GM12878 (cell line): ENCODE data around the gene CFAP44. TPM values are rescaled to one million over a fixed set of nuclear protein-coding genes. Genes with fewer than 3 reads are reported as not detected.

Source experiments
- ATAC-seq: fragments of 200-7000 bp; cut with Tn5 transposase; 3 replicates; pipeline ENCODE4 v1.9.1; 2020; ENCODE audit warnings: mild to moderate bottlenecking, moderate library complexity
- BruUV-seq: library from RNA; stranded (reverse); fragments of 400-500 nt; replicated peaks from 2 replicates; lab custom pipeline; 2021; lab: Mats Ljungman, UMichigan
- CTCF ChIA-PET: fragments of 300-600 bp; sonication (Branson Sonifier 250); formaldehyde crosslinking; extraction: SDS; loops from one replicate; lab custom pipeline; 2021; ENCODE audit warnings: inconsistent platforms; lab: Yijun Ruan, JAX
- POLR2A ChIA-PET: fragments of 350-600 bp; formaldehyde crosslinking; extraction: SDS; loops from one replicate; lab custom pipeline; 2021; ENCODE audit warnings: inconsistent platforms; lab: Charles Lee
- RAD21 ChIA-PET: fragments of 300-600 bp; sonication (Branson Sonifier 250); formaldehyde crosslinking; loops from one replicate; lab custom pipeline; 2023; ENCODE audit warnings: antibody characterized with exemption; ENCODE audit not compliant: unreplicated experiment; lab: Charles Lee
- SMC1A ChIA-PET: fragments of 300-600 bp; sonication (Branson Sonifier 250); formaldehyde crosslinking; loops from one replicate; lab custom pipeline; 2023; ENCODE audit not compliant: unreplicated experiment, uncharacterized antibody; lab: Charles Lee
- DNase-seq: peaks from one replicate; pipeline ENCODE4 v3.0.0-alpha.2; 2011; ENCODE audit warnings: low read depth, low spot score
- FAIRE-seq: peaks from 3 replicates; lab custom pipeline; 2011; peaks lifted over from hg19 to GRCh38; lab: Jason Lieb, UNC
- H2AFZ ChIP-seq: 2 replicates; pipeline ENCODE4 v1.6.0; 2011; ENCODE audit warnings: low read depth, low read length, control low read depth; ENCODE audit not compliant: control insufficient read depth
- H3K27ac ChIP-seq: 2 replicates; pipeline ENCODE4 v1.5.1; 2011; ENCODE audit warnings: control low read depth; ENCODE audit not compliant: control insufficient read depth, insufficient read depth
- H3K27me3 ChIP-seq, 2 experiments: replicated peaks in 1 of 2; 2 replicates each; pipeline versions ENCODE4 v1.6.0 to v1.6.1; 2011; ENCODE audit warnings: low read length in 1 of 2; ENCODE audit not compliant: control insufficient read depth in 2 of 2, insufficient read depth in 2 of 2
- H3K36me3 ChIP-seq, 2 experiments: 2 replicates each; pipeline ENCODE4 v1.5.1; 2011; ENCODE audit warnings: low read length in 1 of 2; ENCODE audit not compliant: control insufficient read depth in 2 of 2, insufficient read depth in 2 of 2
- H3K4me1 ChIP-seq: 2 replicates; pipeline ENCODE4 v1.6.1; 2011; ENCODE audit warnings: mild to moderate bottlenecking, low read length, moderate library complexity, mixed read lengths; ENCODE audit not compliant: control insufficient read depth, insufficient read depth
- H3K4me2 ChIP-seq: 2 replicates; pipeline ENCODE4 v1.6.0; 2011; ENCODE audit warnings: control low read depth; ENCODE audit not compliant: control insufficient read depth, insufficient read depth
- H3K4me3 ChIP-seq: fragments of 200-600 bp; sonication (generic); 2 replicates; pipeline ENCODE4 v1.5.1; 2016
- H3K79me2 ChIP-seq: 2 replicates; pipeline ENCODE4 v1.6.0; 2011; ENCODE audit warnings: low read length; ENCODE audit not compliant: control insufficient read depth, insufficient read depth
- H3K9ac ChIP-seq: 2 replicates; pipeline ENCODE4 v1.8.0; 2011; ENCODE audit warnings: low read length, control low read depth, mixed read lengths; ENCODE audit not compliant: control insufficient read depth, insufficient read depth
- H3K9me3 ChIP-seq: replicated peaks from 3 replicates; pipeline ENCODE4 v1.5.1; 2011; ENCODE audit warnings: mild to moderate bottlenecking, low read length; ENCODE audit not compliant: control insufficient read depth, insufficient read depth
- H4K20me1 ChIP-seq: 2 replicates; pipeline ENCODE4 v1.6.0; 2011; ENCODE audit not compliant: control insufficient read depth, insufficient read depth
- BMI1 ChIP-seq: fragments of 450-650 bp; IDR thresholded peaks from 2 replicates; pipeline ENCODE4 v1.6.1; 2016; ENCODE audit warnings: mild to moderate bottlenecking, moderate library complexity, borderline replicate concordance
- CHD2 ChIP-seq: IDR thresholded peaks from 2 replicates; pipeline ENCODE4 v1.6.1; 2011; ENCODE audit warnings: low read depth, low read length, improper control_type of control experiment, borderline replicate concordance
- CREB1 ChIP-seq: IDR thresholded peaks from 2 replicates; pipeline ENCODE4 v1.6.1; 2012; ENCODE audit warnings: low read depth, mild to moderate bottlenecking, inconsistent platforms
- FOXK2 ChIP-seq: fragments of 450-650 bp; IDR thresholded peaks from 2 replicates; pipeline ENCODE4 v1.6.1; 2017; ENCODE audit warnings: mild to moderate bottlenecking, moderate library complexity
- KLF5 ChIP-seq: fragments of 450-650 bp; IDR thresholded peaks from 2 replicates; pipeline ENCODE4 v1.6.1; 2014; ENCODE audit warnings: mild to moderate bottlenecking; ENCODE audit not compliant: partially characterized antibody
- POLR2AphosphoS2 ChIP-seq: IDR thresholded peaks from 2 replicates; pipeline ENCODE4 v1.6.1; 2011; ENCODE audit warnings: low read depth, mild to moderate bottlenecking, low read length, improper control_type of control experiment, moderate library complexity
- POU2F2 ChIP-seq: IDR thresholded peaks from 3 replicates; pipeline ENCODE4 v1.6.1; 2011; ENCODE audit warnings: low read depth, mild to moderate bottlenecking, low read length, borderline replicate concordance
- SMC3 ChIP-seq: IDR thresholded peaks from 2 replicates; pipeline ENCODE4 v1.6.1; 2011; ENCODE audit warnings: low read length, improper control_type of control experiment, borderline replicate concordance
- STAT3 ChIP-seq: IDR thresholded peaks from 2 replicates; pipeline ENCODE4 v1.6.1; 2011; ENCODE audit warnings: low read depth, low read length, improper control_type of control experiment
- TARDBP ChIP-seq: IDR thresholded peaks from 2 replicates; pipeline ENCODE4 v1.6.1; 2016; ENCODE audit warnings: borderline replicate concordance
- ZNF217 ChIP-seq: fragments of 450-650 bp; IDR thresholded peaks from 2 replicates; pipeline ENCODE4 v1.6.1; 2017; ENCODE audit warnings: antibody characterized with exemption, mild to moderate bottlenecking
- WGBS: methylation state at CpG from one replicate; pipeline ENCODE4 v1.1.6; 2016; ENCODE audit warnings: low lambda C conversion rate; ENCODE audit not compliant: insufficient replicate concordance, insufficient coverage; ENCODE audit errors: missing lambda C conversion rate; 5-methylcytosine and 5-hydroxymethylcytosine counted together
- in situ Hi-C: fragments of 300-500 bp; cut with MboI; formaldehyde crosslinking; loops from 9 replicates; pipeline ENCODE4 v1.14.3; 2018; ENCODE audit warnings: mixed read lengths
- intact Hi-C: fragments of 100-400 bp; cut with micrococcal nuclease; formaldehyde crosslinking; loops from one replicate; pipeline ENCODE4 v1.14.2; 2022; ENCODE audit not compliant: unreplicated experiment
- polyA plus RNA-seq, 11 experiments: library from polyadenylated mRNA; depleted of rRNA in 4 of 11; unstranded in 6 of 11; stranded (reverse) in 5 of 11; fragments of >200 nt; fragmentation: Nextera tagmentation in 4 of 11; fragmentation: Illumina TruSeq in 1 of 11; extraction: Ambion mirVana in 4 of 11; extraction: Trizol in 1 of 11; gene quantifications; 1 replicate in 1 of 11; 2 replicates in 10 of 11; pipeline versions ENCODE4 v1.2.1 to v1.2.3, GENCODE V29; 2011 to 2016; ENCODE audit warnings: inconsistent platforms in 2 of 11, missing spikeins in 2 of 11, low read depth in 1 of 11
- total RNA-seq, 4 experiments: library from RNA; depleted of rRNA in 3 of 4; stranded (reverse); fragments of >200 nt in 3 of 4; fragmentation: Illumina TruSeq in 1 of 4; extraction: Trizol in 1 of 4; gene quantifications; 2 replicates each; pipeline versions ENCODE4 v1.2.1 to v1.2.3, GENCODE V29; 2013 to 2021
- TF ChIP-seq, protein P1 (sequence below): IDR thresholded peaks from 2 replicates; pipeline ENCODE4 v1.6.1; 2012; ENCODE audit warnings: improper control_type of control experiment, low read depth, low read length; ENCODE audit not compliant: insufficient replicate concordance
- TF ChIP-seq, protein P2 (sequence below): fragments of 450-650 bp; IDR thresholded peaks from 2 replicates; pipeline ENCODE4 v1.6.1; 2017; ENCODE audit warnings: low read depth, mild to moderate bottlenecking, moderate library complexity

CFAP44 gene
- total and polyA plus RNA-seq, 10 of the 15 experiments (the other 5 are each of a cell fraction or from before 2014, with no cell fraction given): 0.76 to 5.9 (median 3.7) TPM

DNA sequence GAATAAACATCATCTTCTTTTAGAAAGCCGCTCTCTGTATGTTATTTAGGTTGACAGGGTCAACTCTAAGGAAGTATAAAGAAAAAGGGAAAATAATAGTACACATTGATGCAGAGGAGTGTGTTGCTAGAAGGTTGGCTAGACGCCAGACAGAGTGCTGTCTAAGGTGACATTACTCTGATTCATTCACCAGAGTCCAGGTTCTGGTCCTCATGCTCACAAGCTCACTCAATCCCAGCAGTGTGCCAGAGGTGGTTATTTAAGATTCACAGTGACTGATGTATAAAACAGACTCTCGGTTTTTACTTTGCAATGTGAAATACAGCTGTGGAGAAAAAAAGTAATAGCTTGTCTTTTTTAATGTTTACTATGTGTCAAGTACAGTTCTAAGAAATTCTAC lies 1.7 kb downstream of the CFAP44 start:
- no peak for ATAC-seq
- no peak overlapping the region for H3K4me3 ChIP-seq
- RAD21 ChIA-PET: no interaction called here

DNA sequence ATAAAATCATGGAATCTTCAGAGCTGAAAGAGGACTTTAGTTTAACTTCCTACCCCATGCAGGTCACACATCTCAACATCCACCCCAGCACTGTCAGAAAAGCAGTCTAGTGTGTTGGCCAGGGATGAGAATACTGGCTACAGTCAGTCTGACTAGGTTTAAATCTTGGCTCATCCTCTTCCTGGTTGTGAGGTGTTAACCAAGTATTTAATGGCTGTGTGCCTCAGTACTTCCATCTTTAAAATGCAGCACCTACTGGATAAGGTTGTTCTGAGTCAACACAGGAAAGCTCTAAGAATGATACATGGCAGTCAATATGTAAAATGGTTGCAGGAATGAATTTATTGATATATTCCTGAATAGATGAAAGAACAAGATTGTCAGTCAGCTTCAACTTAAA lies 3.1 kb downstream of the CFAP44 start:
- BruUV-seq: no TSS peak
- Histone ChIP-seq H4K20me1 (no peaks in the 10 kb centered on the region), H3K36me3 (peaks cover 3 to 8% of the 10 kb centered on the region in 2 experiments; a peak in 3 of 4 replicates), H2AFZ (no peak overlapping the region), H3K79me2 (no peaks in the 10 kb centered on the region), H3K9ac (no peak overlapping the region), H3K27ac (no peak overlapping the region), H3K4me1 (no peaks in the 10 kb centered on the region), H3K27me3 (no peaks in the 10 kb centered on the region), H3K9me3 (no peaks in the 10 kb centered on the region), H3K4me2 (no peak overlapping the region), H3K4me3 (no peak overlapping the region)
- no peak for ATAC-seq
- intact Hi-C loops: no loop called here
- SMC1A ChIA-PET: interaction anchor here (0.6 to 1.2 kb wide), 2 partner anchors 13 to 289 kb away, joined by 3 read pairs; no protein-coding TSS in a partner anchor
- RAD21 ChIA-PET: no interaction called here
- POLR2A ChIA-PET: no interaction called here
- no peak for DNase-seq
- in situ Hi-C loops: no loop called here
- CTCF ChIA-PET: interaction anchor here (0.7 kb wide), 1 partner anchor 140 kb away, joined by 3 read pairs; no protein-coding TSS in a partner anchor
- FAIRE-seq: no peak
- no peak for TF ChIP-seq POLR2AphosphoS2
- TF ChIP-seq KLF5: no peak
- no peak for TF ChIP-seq POU2F2
- TF ChIP-seq SMC3: no peak
- TF ChIP-seq CHD2: no peak
- TF ChIP-seq, protein P1, sequence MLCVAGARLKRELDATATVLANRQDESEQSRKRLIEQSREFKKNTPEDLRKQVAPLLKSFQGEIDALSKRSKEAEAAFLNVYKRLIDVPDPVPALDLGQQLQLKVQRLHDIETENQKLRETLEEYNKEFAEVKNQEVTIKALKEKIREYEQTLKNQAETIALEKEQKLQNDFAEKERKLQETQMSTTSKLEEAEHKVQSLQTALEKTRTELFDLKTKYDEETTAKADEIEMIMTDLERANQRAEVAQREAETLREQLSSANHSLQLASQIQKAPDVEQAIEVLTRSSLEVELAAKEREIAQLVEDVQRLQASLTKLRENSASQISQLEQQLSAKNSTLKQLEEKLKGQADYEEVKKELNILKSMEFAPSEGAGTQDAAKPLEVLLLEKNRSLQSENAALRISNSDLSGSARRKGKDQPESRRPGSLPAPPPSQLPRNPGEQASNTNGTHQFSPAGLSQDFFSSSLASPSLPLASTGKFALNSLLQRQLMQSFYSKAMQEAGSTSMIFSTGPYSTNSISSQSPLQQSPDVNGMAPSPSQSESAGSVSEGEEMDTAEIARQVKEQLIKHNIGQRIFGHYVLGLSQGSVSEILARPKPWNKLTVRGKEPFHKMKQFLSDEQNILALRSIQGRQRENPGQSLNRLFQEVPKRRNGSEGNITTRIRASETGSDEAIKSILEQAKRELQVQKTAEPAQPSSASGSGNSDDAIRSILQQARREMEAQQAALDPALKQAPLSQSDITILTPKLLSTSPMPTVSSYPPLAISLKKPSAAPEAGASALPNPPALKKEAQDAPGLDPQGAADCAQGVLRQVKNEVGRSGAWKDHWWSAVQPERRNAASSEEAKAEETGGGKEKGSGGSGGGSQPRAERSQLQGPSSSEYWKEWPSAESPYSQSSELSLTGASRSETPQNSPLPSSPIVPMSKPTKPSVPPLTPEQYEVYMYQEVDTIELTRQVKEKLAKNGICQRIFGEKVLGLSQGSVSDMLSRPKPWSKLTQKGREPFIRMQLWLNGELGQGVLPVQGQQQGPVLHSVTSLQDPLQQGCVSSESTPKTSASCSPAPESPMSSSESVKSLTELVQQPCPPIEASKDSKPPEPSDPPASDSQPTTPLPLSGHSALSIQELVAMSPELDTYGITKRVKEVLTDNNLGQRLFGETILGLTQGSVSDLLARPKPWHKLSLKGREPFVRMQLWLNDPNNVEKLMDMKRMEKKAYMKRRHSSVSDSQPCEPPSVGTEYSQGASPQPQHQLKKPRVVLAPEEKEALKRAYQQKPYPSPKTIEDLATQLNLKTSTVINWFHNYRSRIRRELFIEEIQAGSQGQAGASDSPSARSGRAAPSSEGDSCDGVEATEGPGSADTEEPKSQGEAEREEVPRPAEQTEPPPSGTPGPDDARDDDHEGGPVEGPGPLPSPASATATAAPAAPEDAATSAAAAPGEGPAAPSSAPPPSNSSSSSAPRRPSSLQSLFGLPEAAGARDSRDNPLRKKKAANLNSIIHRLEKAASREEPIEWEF: no peak
- no peak for TF ChIP-seq ZNF217
- no peak for TF ChIP-seq BMI1
- TF ChIP-seq, protein P2, sequence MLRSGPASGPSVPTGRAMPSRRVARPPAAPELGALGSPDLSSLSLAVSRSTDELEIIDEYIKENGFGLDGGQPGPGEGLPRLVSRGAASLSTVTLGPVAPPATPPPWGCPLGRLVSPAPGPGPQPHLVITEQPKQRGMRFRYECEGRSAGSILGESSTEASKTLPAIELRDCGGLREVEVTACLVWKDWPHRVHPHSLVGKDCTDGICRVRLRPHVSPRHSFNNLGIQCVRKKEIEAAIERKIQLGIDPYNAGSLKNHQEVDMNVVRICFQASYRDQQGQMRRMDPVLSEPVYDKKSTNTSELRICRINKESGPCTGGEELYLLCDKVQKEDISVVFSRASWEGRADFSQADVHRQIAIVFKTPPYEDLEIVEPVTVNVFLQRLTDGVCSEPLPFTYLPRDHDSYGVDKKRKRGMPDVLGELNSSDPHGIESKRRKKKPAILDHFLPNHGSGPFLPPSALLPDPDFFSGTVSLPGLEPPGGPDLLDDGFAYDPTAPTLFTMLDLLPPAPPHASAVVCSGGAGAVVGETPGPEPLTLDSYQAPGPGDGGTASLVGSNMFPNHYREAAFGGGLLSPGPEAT: no peak
- no peak for TF ChIP-seq CREB1
- no peak for TF ChIP-seq TARDBP
- TF ChIP-seq STAT3: no peak

More for the DNA sequence above, 1.7 kb downstream of the CFAP44 start:
- no peak overlapping the region for H3K9ac ChIP-seq
- BruUV-seq: no TSS peak
- no peaks in the 10 kb centered on the region for H3K9me3 ChIP-seq
- ChIA-PET CTCF (no interaction called here), SMC1A (no interaction called here), POLR2A (no interaction called here)
- H3K27me3 ChIP-seq: no peaks in the 10 kb centered on the region
- H3K4me2 ChIP-seq: no peak overlapping the region
- in situ Hi-C loops: no loop called here
- H3K36me3 ChIP-seq: peaks cover 3 to 8% of the 10 kb centered on the region in 2 experiments; a peak in 3 of 4 replicates
- no peak for TF ChIP-seq FOXK2
- 76% methylated on average over 3 of the region's 3 CpGs for WGBS
- H2AFZ ChIP-seq: no peak overlapping the region
- H3K27ac ChIP-seq: no peak overlapping the region
- H3K79me2 ChIP-seq: no peaks in the 10 kb centered on the region
- no peak for FAIRE-seq
- H3K4me1 ChIP-seq: no peaks in the 10 kb centered on the region
- intact Hi-C loops: no loop called here
- H4K20me1 ChIP-seq: no peaks in the 10 kb centered on the region
- DNase-seq: no peak
